ACC112 (cell line): ENCODE measurements around the gene PDE5A.

Experiments used
- H2AFZ ChIP-seq: fragments of 200-600 bp; sonication (generic); one replicate; pipeline ENCODE4 v1.6.0; 2017; ENCODE audit warnings: antibody characterized with exemption, low read length; ENCODE audit not compliant: unreplicated experiment
- H3K27ac ChIP-seq: fragments of 200-600 bp; sonication (generic); 2 replicates; pipeline ENCODE4 v1.5.1; 2014; ENCODE audit warnings: low read depth, mild to moderate bottlenecking, antibody characterized with exemption, low read length, moderate library complexity
- H3K27me3 ChIP-seq: fragments of 200-600 bp; sonication (generic); 2 replicates; pipeline ENCODE4 v1.6.1; 2014; ENCODE audit warnings: mild to moderate bottlenecking, antibody characterized with exemption, low read length, moderate library complexity, mixed read lengths; ENCODE audit not compliant: insufficient read depth
- H3K36me3 ChIP-seq: fragments of 200-600 bp; sonication (generic); 2 replicates; pipeline ENCODE4 v1.6.1; 2016; ENCODE audit warnings: mild to moderate bottlenecking, antibody characterized with exemption, low read length, moderate library complexity, mixed read lengths; ENCODE audit not compliant: insufficient read depth
- H3K4me1 ChIP-seq: fragments of 200-600 bp; sonication (generic); one replicate; pipeline ENCODE4 v1.6.1; 2016; ENCODE audit warnings: low read length, mixed read lengths; ENCODE audit not compliant: insufficient read depth, unreplicated experiment, control insufficient read depth
- H3K4me3 ChIP-seq: fragments of 200-600 bp; sonication (generic); 2 replicates; pipeline ENCODE4 v1.5.1; 2014; ENCODE audit warnings: mild to moderate bottlenecking, low read depth, low read length
- H3K79me2 ChIP-seq: fragments of 200-600 bp; sonication (generic); one replicate; pipeline ENCODE4 v1.6.0; 2016; ENCODE audit warnings: low read length; ENCODE audit not compliant: control insufficient read depth, unreplicated experiment, insufficient read depth

The PDE5A gene

GRCh38 chr4:119625761-119626160 lies 2.8 kb downstream of the PDE5A start:
- no peak overlapping the region for H3K27ac ChIP-seq
- no peaks in the 10 kb centered on the region for H3K79me2 ChIP-seq
- H3K36me3 ChIP-seq, result no peaks in the 10 kb centered on the region
- peak overlapping the region; percentile 100 for H2AFZ ChIP-seq
- H3K4me1 ChIP-seq, result peaks cover 16% of the 10 kb centered on the region
- H3K4me3 ChIP-seq, result peak overlapping the region; percentile 97
- H3K27me3 ChIP-seq, result no peaks in the 10 kb centered on the region

GRCh38 chr4:119624356-119624755 lies 4.2 kb downstream of the PDE5A start:
- H3K79me2 ChIP-seq, result no peaks in the 10 kb centered on the region
- no peaks in the 10 kb centered on the region for H3K27me3 ChIP-seq
- H3K36me3 ChIP-seq, result no peaks in the 10 kb centered on the region
- H3K4me1 ChIP-seq, result peaks cover 25% of the 10 kb centered on the region
- H3K27ac ChIP-seq, result no peak overlapping the region
- no peak overlapping the region for H2AFZ ChIP-seq
- no peak overlapping the region for H3K4me3 ChIP-seq

DNA sequence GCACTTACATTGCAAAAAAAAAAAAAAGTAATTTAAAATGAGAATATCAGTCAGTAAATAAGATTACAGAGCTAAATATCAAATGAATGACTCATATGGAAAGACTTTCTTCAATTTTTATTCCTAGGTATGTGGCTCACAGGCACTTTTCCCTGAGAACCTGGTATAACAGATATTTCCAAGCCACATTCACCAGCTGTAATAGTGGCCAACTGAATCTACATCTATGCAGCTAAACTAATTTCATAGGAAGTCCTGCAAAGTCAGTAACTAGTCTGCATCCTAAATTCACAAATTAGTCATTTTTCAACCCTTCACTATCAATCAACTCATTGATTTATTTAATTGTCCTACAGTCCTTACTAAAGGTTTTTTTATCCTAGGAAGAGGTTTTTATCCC lies 5.6 kb downstream of the PDE5A start:
- no peak overlapping the region for H3K4me3 ChIP-seq

DNA sequence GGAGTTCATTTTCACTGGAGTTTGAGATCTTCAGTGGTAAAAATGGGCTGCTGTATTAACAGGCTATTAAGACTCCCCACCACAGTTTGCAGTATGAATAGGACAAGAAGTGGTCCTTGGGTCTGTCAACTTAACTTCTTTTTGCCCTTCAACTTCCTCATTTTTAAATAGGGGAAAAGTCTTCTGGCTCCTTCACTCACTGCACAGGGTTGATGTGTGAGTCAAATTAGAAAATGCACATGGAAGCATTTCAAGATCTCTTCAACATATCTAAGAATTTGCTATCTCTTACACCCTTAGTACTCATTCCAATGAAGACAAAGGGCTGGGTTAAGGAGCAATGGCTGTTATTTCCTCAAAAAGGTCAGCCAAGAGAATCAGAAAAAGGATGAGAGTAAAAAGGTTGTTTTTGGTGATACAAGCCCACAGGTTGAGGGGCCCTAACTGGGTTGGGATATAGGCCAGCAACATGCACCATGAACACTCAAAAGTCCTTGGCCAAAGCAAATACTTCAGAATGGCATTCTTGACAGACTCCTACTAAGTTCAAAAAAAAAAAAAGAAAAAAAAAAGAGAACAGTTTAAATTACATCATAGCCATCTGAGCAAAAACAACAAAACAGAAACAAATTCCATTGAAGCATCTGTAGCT lies 13.4 kb downstream of the PDE5A start:
- Histone ChIP-seq H2AFZ (no peak overlapping the region), H3K27me3 (no peaks in the 10 kb centered on the region), H3K79me2 (no peaks in the 10 kb centered on the region)

More for the DNA sequence above, 5.6 kb downstream of the PDE5A start:
- no peak overlapping the region for H3K27ac ChIP-seq
- H3K27me3 ChIP-seq, result no peaks in the 10 kb centered on the region
- peaks cover 34% of the 10 kb centered on the region for H3K4me1 ChIP-seq
- H3K79me2 ChIP-seq, result no peaks in the 10 kb centered on the region
- no peaks in the 10 kb centered on the region for H3K36me3 ChIP-seq
- no peak overlapping the region for H2AFZ ChIP-seq

DNA sequence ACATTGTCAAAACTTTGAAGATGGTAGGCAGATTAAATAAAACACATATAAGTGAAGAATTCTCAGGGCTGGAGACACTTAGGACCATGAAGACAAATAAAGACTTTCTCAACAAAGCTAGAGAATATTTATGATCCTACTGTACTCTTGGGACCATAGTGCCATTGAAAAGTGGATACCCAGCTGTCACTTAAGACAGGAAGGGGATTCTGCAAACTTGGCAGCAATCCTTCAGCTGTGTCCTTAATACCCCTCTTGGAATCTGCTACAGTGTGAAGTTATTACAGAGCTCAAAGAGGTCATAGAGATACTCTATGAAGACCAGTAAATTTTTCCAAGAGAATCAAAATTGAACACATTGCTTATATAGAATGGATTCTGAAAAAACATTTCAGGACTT lies 24.3 kb downstream of the PDE5A start:
- Histone ChIP-seq H3K36me3 (no peaks in the 10 kb centered on the region), H3K79me2 (no peaks in the 10 kb centered on the region), H3K4me3 (no peak overlapping the region), H2AFZ (no peak overlapping the region), H3K27ac (no peak overlapping the region), H3K4me1 (no peaks in the 10 kb centered on the region), H3K27me3 (no peaks in the 10 kb centered on the region)

More for the DNA sequence above, 13.4 kb downstream of the PDE5A start:
- H3K27ac ChIP-seq, result no peak overlapping the region
- no peaks in the 10 kb centered on the region for H3K36me3 ChIP-seq
- peaks cover 17% of the 10 kb centered on the region for H3K4me1 ChIP-seq
- H3K4me3 ChIP-seq, result no peak overlapping the region

DNA sequence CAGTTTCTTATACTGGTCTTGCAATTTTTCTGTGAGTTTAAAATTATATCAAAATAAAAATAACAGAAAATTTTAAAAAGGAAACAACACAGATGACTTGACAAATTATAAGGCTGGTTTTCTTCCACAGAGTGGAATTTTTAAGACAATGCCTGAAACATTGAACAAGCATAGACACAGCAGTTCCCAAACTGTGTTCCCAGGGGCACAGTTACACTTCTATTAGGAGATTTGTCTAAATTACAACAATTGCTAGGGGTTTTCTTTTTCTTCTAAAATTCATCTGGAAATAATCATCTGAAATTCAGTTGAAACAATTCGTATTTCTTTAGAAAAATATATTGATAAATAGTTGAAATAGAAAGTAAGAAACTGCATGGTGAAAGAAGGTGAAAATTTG lies 26.2 kb downstream of the PDE5A start:
- H3K27me3 ChIP-seq, result no peaks in the 10 kb centered on the region

DNA sequence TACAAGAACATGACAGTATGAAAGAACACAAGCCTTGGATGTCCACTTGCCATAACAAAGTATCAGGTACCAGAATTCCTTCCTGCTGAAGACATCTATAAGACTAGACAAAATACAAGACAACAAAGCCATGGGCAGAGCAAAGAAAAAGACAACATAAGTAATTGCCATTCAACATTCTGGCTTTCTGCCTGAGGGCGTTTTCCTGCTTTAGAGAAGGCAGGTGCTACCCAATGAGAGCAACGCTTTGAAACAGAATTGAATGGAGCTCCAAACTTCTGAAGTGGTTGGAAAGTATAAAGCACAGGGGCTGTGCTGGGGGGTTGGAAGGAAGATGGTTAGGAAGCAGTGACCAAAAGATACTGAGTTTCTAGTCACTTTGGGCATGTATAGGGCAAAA lies 30.1 kb downstream of the PDE5A start:
- Histone ChIP-seq H3K27ac (no peak overlapping the region), H3K36me3 (no peaks in the 10 kb centered on the region)

More for the DNA sequence above, 26.2 kb downstream of the PDE5A start:
- H3K4me3 ChIP-seq, result no peak overlapping the region
- no peak overlapping the region for H3K27ac ChIP-seq
- H3K4me1 ChIP-seq, result no peaks in the 10 kb centered on the region
- no peaks in the 10 kb centered on the region for H3K36me3 ChIP-seq
- H3K79me2 ChIP-seq, result no peaks in the 10 kb centered on the region
- no peak overlapping the region for H2AFZ ChIP-seq

GRCh38 chr4:119597377-119597776 lies 31.2 kb downstream of the PDE5A start:
- no peak overlapping the region for H3K27ac ChIP-seq
- no peaks in the 10 kb centered on the region for H3K27me3 ChIP-seq
- H3K36me3 ChIP-seq, result no peaks in the 10 kb centered on the region
- no peak overlapping the region for H2AFZ ChIP-seq
- H3K4me1 ChIP-seq, result no peaks in the 10 kb centered on the region
- no peak overlapping the region for H3K4me3 ChIP-seq
- H3K79me2 ChIP-seq, result no peaks in the 10 kb centered on the region

More for the DNA sequence above, 30.1 kb downstream of the PDE5A start:
- no peaks in the 10 kb centered on the region for H3K79me2 ChIP-seq
- no peak overlapping the region for H2AFZ ChIP-seq
- H3K4me3 ChIP-seq, result no peak overlapping the region
- H3K4me1 ChIP-seq, result no peaks in the 10 kb centered on the region
- no peaks in the 10 kb centered on the region for H3K27me3 ChIP-seq

- H3K79me2 ChIP-seq, result no peaks in the 10 kb centered on the region
- H2AFZ ChIP-seq, result no peak overlapping the region
- H3K4me1 ChIP-seq, result no peaks in the 10 kb centered on the region
- no peak overlapping the region for H3K27ac ChIP-seq
- H3K36me3 ChIP-seq, result no peaks in the 10 kb centered on the region
- no peak overlapping the region for H3K4me3 ChIP-seq
- H3K27me3 ChIP-seq, result no peaks in the 10 kb centered on the region
Measured at GRCh38 chr4:119593698-119594097, 34.9 kb downstream of the PDE5A start.

- no peaks in the 10 kb centered on the region for H3K27me3 ChIP-seq
- no peaks in the 10 kb centered on the region for H3K79me2 ChIP-seq
- no peaks in the 10 kb centered on the region for H3K36me3 ChIP-seq
- no peak overlapping the region for H3K27ac ChIP-seq
- no peak overlapping the region for H3K4me3 ChIP-seq
- H3K4me1 ChIP-seq, result no peaks in the 10 kb centered on the region
- H2AFZ ChIP-seq, result no peak overlapping the region
Measured at GRCh38 chr4:119592830-119593229, 35.8 kb downstream of the PDE5A start.

GRCh38 chr4:119589165-119589564 lies 39.4 kb downstream of the PDE5A start:
- no peak overlapping the region for H3K4me3 ChIP-seq
- no peaks in the 10 kb centered on the region for H3K27me3 ChIP-seq
- H3K36me3 ChIP-seq, result no peaks in the 10 kb centered on the region
- no peaks in the 10 kb centered on the region for H3K4me1 ChIP-seq
- no peak overlapping the region for H3K27ac ChIP-seq
- H3K79me2 ChIP-seq, result no peaks in the 10 kb centered on the region
- H2AFZ ChIP-seq, result no peak overlapping the region
